H7 (cell line): ENCODE measurements around the gene TBX15. TPM values are rescaled to one million over a fixed set of nuclear protein-coding genes. Genes with fewer than 3 reads are reported as not detected.

ENCODE experiments used
- DNase-seq: peaks from one replicate; pipeline ENCODE4 v3.0.0; 2012
- H3K27me3 ChIP-seq: 2 replicates; pipeline ENCODE4 v1.6.0; 2011; ENCODE audit warnings: mild to moderate bottlenecking, low read length; ENCODE audit not compliant: control insufficient read depth, insufficient read depth
- H3K36me3 ChIP-seq: replicated peaks from 2 replicates; pipeline ENCODE4 v1.5.1; 2011; ENCODE audit warnings: low read length; ENCODE audit not compliant: control insufficient read depth, insufficient read depth
- H3K4me3 ChIP-seq: 2 replicates; pipeline ENCODE4 v1.5.1; 2011; ENCODE audit warnings: low read depth, mild to moderate bottlenecking, control low read depth, low read length, moderate library complexity; ENCODE audit not compliant: insufficient read depth
- total RNA-seq: library from RNA; depleted of rRNA; stranded (reverse); fragments of >200 nt; shearing (Covaris generic); gene quantifications from 2 replicates; pipeline ENCODE4 v1.2.3, GENCODE V29; 2014

Gene TBX15
- total RNA-seq, 1 experiment from 2014 or later, result 13.8 TPM

DNA sequence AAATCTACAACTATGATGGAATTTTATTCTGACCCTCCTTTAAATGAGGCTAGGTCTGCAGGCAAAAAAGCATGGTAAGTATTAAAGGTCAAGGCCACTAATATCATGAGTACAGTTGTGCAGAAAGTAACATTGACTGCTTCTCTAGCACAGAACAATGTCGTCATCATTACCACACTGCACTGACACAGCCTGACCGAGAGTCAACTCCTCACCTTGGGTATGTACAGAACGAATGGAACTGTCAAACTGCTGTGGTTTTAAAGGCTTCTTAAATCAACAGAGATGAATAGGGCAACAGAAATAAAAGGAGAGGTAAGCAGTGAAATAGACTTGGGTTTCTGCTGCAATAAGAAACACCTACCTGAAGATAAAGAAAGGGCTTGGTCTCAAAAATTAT is 88.8 kb downstream of the TBX15 start:
- Histone ChIP-seq H3K36me3 (no peaks in the 10 kb centered on the region), H3K4me3 (no peak overlapping the region), H3K27me3 (no peaks in the 10 kb centered on the region)
- no peak for DNase-seq

DNA sequence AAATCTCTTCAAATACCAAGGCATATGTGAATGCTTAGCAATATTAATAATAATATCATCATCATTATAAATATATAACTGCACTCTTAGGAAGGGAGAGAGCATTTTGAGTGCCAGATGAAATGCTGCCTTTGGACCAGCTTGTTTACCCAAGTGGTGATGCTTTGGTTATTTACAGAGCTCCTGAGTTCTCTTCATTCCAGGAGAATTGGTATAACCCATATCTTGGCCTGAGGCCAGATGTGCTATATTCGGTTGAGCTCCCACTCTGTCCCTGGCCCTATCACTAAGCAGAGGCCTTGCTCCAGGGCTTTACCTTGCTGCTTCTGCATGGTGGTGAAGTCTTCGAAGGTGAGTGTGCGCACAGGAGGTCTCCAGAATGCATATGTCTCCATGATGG is 89.4 kb downstream of the TBX15 start:
- Histone ChIP-seq H3K27me3 (no peaks in the 10 kb centered on the region), H3K36me3 (no peaks in the 10 kb centered on the region), H3K4me3 (no peak overlapping the region)
- DNase-seq, result no peak

DNA sequence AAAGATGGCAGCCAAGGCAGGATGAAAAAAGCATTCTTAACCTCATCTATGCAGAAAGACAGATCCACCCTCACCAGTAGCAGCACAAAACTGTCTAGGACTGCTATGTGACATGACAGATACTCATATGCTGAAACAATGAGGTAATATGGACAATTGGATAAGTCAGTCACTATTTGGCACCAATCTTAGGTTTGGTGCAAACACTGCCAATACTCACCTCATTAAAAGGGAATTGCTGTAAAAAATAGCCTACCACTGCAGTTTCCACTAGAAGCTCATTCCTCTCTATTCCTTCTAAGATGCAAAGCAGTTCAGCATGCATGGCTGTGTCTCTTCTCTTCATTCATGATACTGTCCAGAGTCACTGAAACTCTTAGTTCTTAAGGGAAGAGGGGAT is 91.7 kb downstream of the TBX15 start:
- DNase-seq, result no peak
- Histone ChIP-seq H3K27me3 (no peaks in the 10 kb centered on the region), H3K4me3 (no peak overlapping the region), H3K36me3 (no peaks in the 10 kb centered on the region)

DNA sequence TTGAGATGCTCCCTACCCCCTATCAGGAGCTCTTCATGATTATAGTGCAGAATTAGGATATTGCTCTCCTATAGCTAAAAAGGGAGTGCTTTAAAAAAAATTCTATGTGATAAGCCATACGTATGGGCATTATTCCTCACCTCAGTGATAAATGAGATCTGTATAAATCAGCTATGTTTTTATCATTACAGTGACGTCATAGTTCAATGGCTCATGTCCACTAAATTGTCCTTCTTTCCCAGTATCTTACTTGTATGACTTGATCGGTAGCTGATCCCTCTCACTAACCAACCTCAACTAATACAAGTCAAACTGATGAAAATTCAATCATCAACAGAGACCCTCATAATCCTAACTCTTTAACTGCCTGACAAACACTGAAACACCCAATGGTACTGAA is 93.3 kb downstream of the TBX15 start:
- Histone ChIP-seq H3K27me3 (no peaks in the 10 kb centered on the region), H3K4me3 (no peak overlapping the region), H3K36me3 (no peaks in the 10 kb centered on the region)
- DNase-seq, result no peak

DNA sequence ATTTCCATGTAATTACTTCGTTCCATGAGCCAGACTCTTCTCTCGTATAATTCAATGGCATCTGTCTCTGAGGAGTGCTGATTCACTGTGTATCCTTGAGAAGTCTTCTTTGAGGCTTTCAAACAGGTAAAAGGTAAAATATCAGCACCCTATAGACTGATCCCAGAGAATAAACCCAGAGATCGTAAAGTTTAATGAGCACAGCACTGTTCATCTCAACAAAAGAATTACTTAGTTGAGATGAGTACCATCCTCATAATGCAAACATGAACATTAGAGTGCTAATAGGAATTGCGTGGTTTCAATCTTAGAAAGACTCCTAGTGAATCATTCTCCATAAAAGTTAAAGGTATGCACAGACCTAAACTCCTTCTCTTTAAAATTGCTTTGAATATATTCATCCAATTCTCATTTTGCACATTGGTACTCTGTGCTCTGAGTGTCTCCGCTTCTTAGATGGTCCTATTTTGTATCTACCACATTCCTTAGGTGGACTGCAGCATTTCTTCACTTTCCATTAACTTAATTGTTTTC is 97.2 kb downstream of the TBX15 start:
- DNase-seq, result no peak
- Histone ChIP-seq H3K36me3 (no peaks in the 10 kb centered on the region), H3K27me3 (no peaks in the 10 kb centered on the region), H3K4me3 (no peak overlapping the region)

DNA sequence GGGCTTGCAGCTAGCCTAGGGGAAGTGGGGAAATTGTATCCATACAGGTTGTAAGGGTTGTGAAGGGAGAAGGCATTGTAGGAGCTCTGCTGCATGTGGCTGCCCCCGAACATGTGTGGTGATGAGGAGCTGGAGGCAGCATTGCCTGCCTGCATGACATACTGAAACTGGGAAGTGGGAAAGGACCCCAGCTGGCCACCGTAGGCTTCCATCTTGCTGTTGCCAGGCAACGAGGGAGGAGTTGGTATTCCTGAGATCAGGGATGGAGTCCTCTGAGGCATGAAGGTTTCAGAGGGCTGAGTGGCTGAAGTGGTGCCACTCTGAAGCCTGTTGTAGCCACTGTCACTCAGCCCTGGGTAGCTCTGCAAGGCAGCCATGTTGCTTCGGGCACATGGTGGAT is 103.2 kb downstream of the TBX15 start:
- Histone ChIP-seq H3K27me3 (no peaks in the 10 kb centered on the region), H3K4me3 (no peak overlapping the region), H3K36me3 (no peaks in the 10 kb centered on the region)
- no peak for DNase-seq

DNA sequence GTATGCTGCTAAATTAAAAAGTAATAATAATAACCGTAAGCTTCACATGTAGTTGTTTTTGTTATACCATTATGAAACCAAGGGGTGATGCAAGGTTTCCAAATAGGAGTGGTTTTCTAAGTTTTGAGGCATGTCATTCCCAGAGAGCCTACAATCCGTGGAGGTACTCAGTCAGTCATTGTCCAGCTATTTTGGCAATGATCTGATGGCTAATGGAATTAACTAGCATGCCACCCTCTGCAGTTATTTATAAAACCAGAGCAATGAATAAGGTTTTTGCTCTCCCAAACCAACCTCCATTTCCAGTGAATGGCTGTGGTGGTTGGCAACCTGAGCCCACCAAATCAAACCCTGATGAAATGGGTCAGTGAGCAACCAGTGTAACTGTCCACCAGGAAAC is 106.4 kb downstream of the TBX15 start:
- H3K36me3 ChIP-seq, result no peaks in the 10 kb centered on the region
- no peak overlapping the region for H3K4me3 ChIP-seq
- H3K27me3 ChIP-seq, result no peaks in the 10 kb centered on the region
- no peak for DNase-seq

DNA sequence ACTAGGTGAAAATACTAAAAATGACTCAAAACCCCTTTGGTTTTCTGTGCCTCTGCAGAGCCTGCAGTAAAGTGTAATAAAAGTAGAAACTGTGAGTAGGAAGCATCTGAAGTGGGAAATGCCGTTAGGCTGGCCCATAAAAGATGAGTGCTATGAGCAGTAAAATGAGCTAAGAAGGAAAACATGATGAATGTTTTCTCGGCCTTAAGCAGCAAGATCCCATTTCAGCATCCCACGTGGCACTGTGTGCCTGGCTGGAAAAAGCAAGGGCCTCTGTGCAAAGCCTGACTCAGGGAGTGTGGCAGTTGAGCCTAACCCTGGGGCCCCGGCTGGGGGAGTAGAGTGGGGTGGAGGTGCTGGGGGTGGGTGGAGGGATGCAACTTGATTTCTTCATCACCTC is 109.5 kb downstream of the TBX15 start:
- Histone ChIP-seq H3K4me3 (no peak overlapping the region), H3K36me3 (no peaks in the 10 kb centered on the region), H3K27me3 (no peaks in the 10 kb centered on the region)
- no peak for DNase-seq

GRCh38 chr1:118877668-118878396 is 110.3 kb downstream of the TBX15 start:
- no peaks in the 10 kb centered on the region for H3K27me3 ChIP-seq
- DNase-seq, result no peak
- no peaks in the 10 kb centered on the region for H3K36me3 ChIP-seq
- H3K4me3 ChIP-seq, result no peak overlapping the region

DNA sequence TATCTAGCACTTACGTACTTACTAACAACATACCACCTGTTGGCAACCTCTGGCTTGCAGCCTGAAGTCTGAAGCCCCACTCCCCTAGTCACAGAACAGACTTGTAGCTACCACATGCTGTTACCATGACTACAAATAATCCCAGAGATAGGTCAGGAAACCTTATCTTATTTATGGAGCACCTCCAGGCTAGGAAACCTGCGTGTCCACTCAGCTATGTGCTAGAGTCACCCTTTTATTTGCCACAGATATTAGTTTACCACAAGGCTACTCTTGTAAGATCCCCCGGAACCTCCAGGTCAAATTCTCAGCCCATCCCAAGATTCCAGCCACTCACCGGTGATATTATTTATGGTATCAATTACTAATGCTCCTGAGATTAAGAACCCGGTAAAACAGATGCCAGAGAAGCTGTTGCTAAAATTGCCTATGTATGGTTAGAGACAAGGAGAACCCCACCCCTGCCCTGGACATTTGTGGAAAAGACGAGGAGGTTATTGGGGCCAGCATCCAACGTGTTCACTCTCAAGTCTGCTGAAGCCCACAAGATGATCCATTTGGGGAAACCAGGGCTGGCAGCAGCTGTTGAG is 116.5 kb downstream of the TBX15 start:
- H3K27me3 ChIP-seq, result no peaks in the 10 kb centered on the region
- no peak overlapping the region for H3K4me3 ChIP-seq
- no peak for DNase-seq
- no peaks in the 10 kb centered on the region for H3K36me3 ChIP-seq

- Histone ChIP-seq H3K4me3 (no peak overlapping the region), H3K36me3 (no peaks in the 10 kb centered on the region), H3K27me3 (no peaks in the 10 kb centered on the region)
- no peak for DNase-seq
Observed at GRCh38 chr1:118868387-118868786, 119.8 kb downstream of the TBX15 start.

DNA sequence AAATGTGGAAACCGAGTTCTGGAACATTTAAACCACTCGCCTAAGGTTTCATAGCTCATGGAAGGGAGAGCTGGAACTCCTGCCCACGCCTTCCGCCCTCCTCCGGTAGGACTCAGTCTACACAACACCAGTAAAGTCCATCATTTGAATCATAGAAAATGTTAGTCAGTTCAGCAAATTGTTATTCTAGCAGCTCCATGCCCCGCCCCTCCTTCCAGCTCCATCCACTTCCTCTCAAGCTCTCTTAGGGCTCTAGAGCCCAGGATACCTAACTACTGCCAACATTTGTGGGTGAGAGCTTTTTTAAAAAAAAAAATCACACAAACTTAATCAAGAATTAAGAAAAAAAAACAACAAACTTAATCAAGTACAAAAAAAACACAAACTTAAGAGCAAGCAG is 121.8 kb downstream of the TBX15 start:
- H3K4me3 ChIP-seq, result no peak overlapping the region
- no peaks in the 10 kb centered on the region for H3K36me3 ChIP-seq
- DNase-seq, result no peak
- H3K27me3 ChIP-seq, result no peaks in the 10 kb centered on the region

- Histone ChIP-seq H3K36me3 (no peaks in the 10 kb centered on the region), H3K4me3 (no peak overlapping the region), H3K27me3 (no peaks in the 10 kb centered on the region)
- DNase-seq, result no peak
Observed at GRCh38 chr1:118863688-118864087, 124.5 kb downstream of the TBX15 start.

DNA sequence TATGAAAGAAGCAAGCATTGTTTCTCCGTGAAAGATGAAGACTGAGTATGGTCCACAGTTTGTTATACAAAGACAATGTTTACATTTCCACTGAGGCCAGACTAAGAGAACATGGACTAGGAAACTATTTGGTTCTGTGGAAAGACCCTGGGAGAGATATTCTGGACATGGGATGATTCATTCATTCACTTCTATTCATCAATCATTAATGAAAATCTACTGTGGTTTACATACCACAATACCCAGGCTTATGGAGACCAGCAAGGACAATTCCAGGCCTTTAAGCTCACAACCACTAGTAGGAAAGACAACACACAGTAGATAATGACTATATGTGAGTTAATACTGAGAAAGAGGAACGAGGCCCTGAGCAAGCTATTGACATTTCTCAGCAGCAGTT is 125.4 kb downstream of the TBX15 start:
- DNase-seq, result no peak
- no peaks in the 10 kb centered on the region for H3K27me3 ChIP-seq
- H3K36me3 ChIP-seq, result no peaks in the 10 kb centered on the region
- H3K4me3 ChIP-seq, result no peak overlapping the region

- Histone ChIP-seq H3K36me3 (no peaks in the 10 kb centered on the region), H3K27me3 (no peaks in the 10 kb centered on the region), H3K4me3 (no peak overlapping the region)
- no peak for DNase-seq
Observed at GRCh38 chr1:118861216-118861615, 126.9 kb downstream of the TBX15 start.
